Measurements from ENCODE around the gene GOLGA1. TPM values are rescaled to one million over a fixed set of nuclear protein-coding genes. Genes with fewer than 3 reads are reported as not detected.

The GOLGA1 gene
- total and polyA plus RNA-seq, 2 of the 13 experiments (the other 11 are each of a cell fraction or from before 2014, with no cell fraction given) = 12.7 to 15.9 TPM

- TF ChIP-seq ZBTB46 (CRISPR knock-in tag; IDR thresholded peaks at IDR 0.05; ENCODE audit: borderline replicate concordance) = no peak
- TF ChIP-seq HBP1 (CRISPR knock-in tag; IDR thresholded peaks at IDR 0.05; ENCODE audit: low read depth) = no peak
- TF ChIP-seq EP300 (IDR thresholded peaks at IDR 0.05; ENCODE audit: low read depth in 2 of 2, low read length in 2 of 2) = peak in 1 of 2 experiments; percentile 31; a peak in 1 of 4 replicates
- TF ChIP-seq EP300 (CRISPR knock-in tag; IDR thresholded peaks at IDR 0.05; ENCODE audit: borderline replicate concordance) = no peak
- 0 out of 2 replicates have a peak, but pooled peaks have one; percentile 14 for TF ChIP-seq MYC (CRISPR knock-in tag; IDR thresholded peaks at IDR 0.05; ENCODE audit: borderline replicate concordance)
- TF ChIP-seq MED13 (CRISPR knock-in tag; IDR thresholded peaks at IDR 0.05) = no peak
- TF ChIP-seq TMF1 (CRISPR knock-in tag; IDR thresholded peaks at IDR 0.05; ENCODE audit: low read depth) = no peak
- no peak for TF ChIP-seq ARNT (IDR thresholded peaks at IDR 0.05)
- TF ChIP-seq ETV6 (CRISPR knock-in tag; conservative IDR thresholded peaks at IDR 0.05) = no peak
- TF ChIP-seq POLR2AphosphoS5 (IDR thresholded peaks at IDR 0.05; ENCODE audit: low read depth, low read length) = 0 out of 2 replicates have a peak, but pooled peaks have one; percentile 20
- peak; percentile 73; the same call in 1 of the 2 replicates for TF ChIP-seq ETV5 (CRISPR knock-in tag; IDR thresholded peaks at IDR 0.05; ENCODE audit: borderline replicate concordance)
- TF ChIP-seq MYPOP (CRISPR knock-in tag; IDR thresholded peaks at IDR 0.05) = no peak
- TF ChIP-seq ZNF773 (CRISPR knock-in tag; IDR thresholded peaks at IDR 0.05; ENCODE audit: borderline replicate concordance) = no peak
- TF ChIP-seq MTF2 (CRISPR knock-in tag; IDR thresholded peaks at IDR 0.05; ENCODE audit: borderline replicate concordance) = no peak
- TF ChIP-seq ZNF614 (CRISPR knock-in tag; IDR thresholded peaks at IDR 0.05; ENCODE audit: borderline replicate concordance) = no peak
- TF ChIP-seq TIGD3 (CRISPR knock-in tag; IDR thresholded peaks at IDR 0.05; ENCODE audit: borderline replicate concordance) = no peak
- TF ChIP-seq TFE3 (CRISPR knock-in tag; IDR thresholded peaks at IDR 0.05) = no peak; the same call in 1 of the 2 replicates
- TF ChIP-seq SP140L (CRISPR knock-in tag; IDR thresholded peaks at IDR 0.05; ENCODE audit: borderline replicate concordance) = no peak
- no peak for TF ChIP-seq EED (CRISPR knock-in tag; IDR thresholded peaks at IDR 0.05)
- no peak for TF ChIP-seq THRA (CRISPR knock-in tag; IDR thresholded peaks at IDR 0.05; ENCODE audit: borderline replicate concordance)
- peak; percentile 21; the same call in 1 of the 2 replicates for TF ChIP-seq NCOA2 (CRISPR knock-in tag; IDR thresholded peaks at IDR 0.05)
- TF ChIP-seq ZNF383 (CRISPR knock-in tag; IDR thresholded peaks at IDR 0.05; ENCODE audit: borderline replicate concordance) = no peak
These were observed 70.8 kb downstream of the GOLGA1 start (continued) for GRCh38 chr9:124869986-124870560.

Measured in HepG2 (cell line).